HG03442 (cell line): Measurements from ENCODE around the gene FIGNL2.

Source experiments
- ATAC-seq: cut with Tn5 transposase; IDR thresholded peaks from one replicate; pipeline ENCODE4 v1.9.1; 2021; ENCODE audit warnings: mild to moderate bottlenecking, moderate library complexity; ENCODE audit not compliant: unreplicated experiment

The FIGNL2 gene

GRCh38 chr12:51879102-51879501 lies 30.6 kb upstream of the FIGNL2 start:
- ATAC-seq, result no peak

GRCh38 chr12:51874486-51874885 lies 26.0 kb upstream of the FIGNL2 start:
- no peak for ATAC-seq

- no peak for ATAC-seq
Observed at GRCh38 chr12:51874000-51874399, 25.5 kb upstream of the FIGNL2 start.

- ATAC-seq, result no peak
Observed at GRCh38 chr12:51873251-51873994, 24.9 kb upstream of the FIGNL2 start.

GRCh38 chr12:51872689-51872981 lies 24.1 kb upstream of the FIGNL2 start:
- no peak for ATAC-seq

- ATAC-seq, result no peak
Observed at GRCh38 chr12:51871918-51872688, 23.6 kb upstream of the FIGNL2 start.

GRCh38 chr12:51871126-51871525 lies 22.6 kb upstream of the FIGNL2 start:
- no peak for ATAC-seq

GRCh38 chr12:51870504-51870903 lies 22.0 kb upstream of the FIGNL2 start:
- no peak for ATAC-seq

- no peak for ATAC-seq
Observed at GRCh38 chr12:51869931-51870330, 21.4 kb upstream of the FIGNL2 start.

GRCh38 chr12:51869496-51869865 lies 21.0 kb upstream of the FIGNL2 start:
- ATAC-seq, result no peak

GRCh38 chr12:51868821-51869495 lies 20.4 kb upstream of the FIGNL2 start:
- no peak for ATAC-seq

GRCh38 chr12:51867796-51868428 lies 19.4 kb upstream of the FIGNL2 start:
- no peak for ATAC-seq

GRCh38 chr12:51867371-51867770 lies 18.9 kb upstream of the FIGNL2 start:
- no peak for ATAC-seq

- ATAC-seq, result no peak
Observed at GRCh38 chr12:51866762-51867161, 18.2 kb upstream of the FIGNL2 start.

- ATAC-seq, result no peak
Observed at GRCh38 chr12:51866324-51866723, 17.8 kb upstream of the FIGNL2 start.

GRCh38 chr12:51865757-51866270 lies 17.3 kb upstream of the FIGNL2 start:
- ATAC-seq, result no peak

GRCh38 chr12:51864833-51865670 lies 16.5 kb upstream of the FIGNL2 start:
- ATAC-seq, result no peak

GRCh38 chr12:51863933-51864832 lies 15.7 kb upstream of the FIGNL2 start:
- no peak for ATAC-seq

GRCh38 chr12:51863363-51863932 lies 14.9 kb upstream of the FIGNL2 start:
- ATAC-seq, result no peak
